SK-N-SH (cell line): ENCODE results near the gene TCF7L2.

Experiments
- CTCF ChIP-seq: fragments of 200-600 bp; sonication (generic); IDR thresholded peaks from 2 replicates; pipeline ENCODE4 v1.6.1; 2017; ENCODE audit warnings: antibody characterized with exemption, mild to moderate bottlenecking, moderate library complexity
- GABPA ChIP-seq: IDR thresholded peaks from 2 replicates; pipeline ENCODE4 v1.4.0; 2012; ENCODE audit warnings: low read depth, mild to moderate bottlenecking
- RCOR1 ChIP-seq: fragments of 150-350 bp; IDR thresholded peaks from 2 replicates; pipeline ENCODE4 v1.6.1; 2017; ENCODE audit warnings: antibody characterized with exemption, low read length
- SIN3A ChIP-seq: IDR thresholded peaks from 2 replicates; pipeline ENCODE4 v1.6.1; 2012; ENCODE audit warnings: low read depth, mild to moderate bottlenecking, low read length, moderate library complexity, borderline replicate concordance
- TAF1 ChIP-seq: IDR thresholded peaks from 2 replicates; pipeline ENCODE4 v1.6.1; 2012; ENCODE audit warnings: low read depth, mild to moderate bottlenecking, low read length, moderate library complexity, borderline replicate concordance
- TF ChIP-seq, protein P1 (sequence below): IDR thresholded peaks from 2 replicates; pipeline ENCODE4 v1.4.0; 2012; ENCODE audit warnings: low read depth

DNA sequence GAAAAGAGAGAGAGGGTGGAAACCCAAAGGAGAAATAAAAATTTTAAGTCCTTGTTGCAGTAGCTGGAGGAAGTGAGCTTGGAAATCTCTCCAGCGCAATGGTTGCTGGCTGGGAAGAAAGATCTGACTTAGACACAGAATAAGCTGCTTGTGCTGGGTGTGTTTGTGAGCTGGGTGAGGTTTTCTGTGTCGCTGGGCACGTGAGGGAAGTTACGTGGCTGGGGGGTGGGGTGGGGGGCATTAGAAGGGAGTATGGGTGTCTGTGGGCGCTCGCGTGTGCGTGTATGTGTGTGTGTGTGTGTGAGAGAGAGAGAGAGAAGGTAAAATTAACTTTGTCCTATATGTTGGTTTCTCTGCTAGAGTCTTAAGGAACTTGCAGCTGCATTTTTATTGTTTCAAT, 11.6 kb downstream of the TCF7L2 start:
- TF ChIP-seq CTCF (no peak), TAF1 (no peak), SIN3A (no peak), GABPA (no peak), RCOR1 (no peak)
- TF ChIP-seq, protein P1, sequence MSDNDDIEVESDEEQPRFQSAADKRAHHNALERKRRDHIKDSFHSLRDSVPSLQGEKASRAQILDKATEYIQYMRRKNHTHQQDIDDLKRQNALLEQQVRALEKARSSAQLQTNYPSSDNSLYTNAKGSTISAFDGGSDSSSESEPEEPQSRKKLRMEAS: no peak
